Upper lobe of left lung (tissue), 6 donors: ENCODE measurements around the gene SOX9. TPM values are rescaled to one million over a fixed set of nuclear protein-coding genes. Genes with fewer than 3 reads are reported as not detected.

Experiments used
- ATAC-seq, 2 donors: fragments of 200-7000 bp; cut with Tn5 transposase; one replicate each; pipeline ENCODE4 v1.9.1; 2022; ENCODE audit warnings: mild to moderate bottlenecking in 2 of 2, moderate library complexity in 2 of 2; ENCODE audit not compliant: low FRiP score in 2 of 2
- DNase-seq, 2 donors: peaks; one replicate each; pipeline ENCODE4 v3.0.0-alpha.2; 2019 to 2020
- H3K27ac ChIP-seq, 4 donors: fragments of 200-600 bp; sonication (generic); one replicate each; pipeline ENCODE4 v1.5.1; 2016 to 2019
- H3K27me3 ChIP-seq, 4 donors: fragments of 200-600 bp; sonication (generic); one replicate each; pipeline ENCODE4 v1.5.1; 2017 to 2019
- H3K36me3 ChIP-seq, 4 donors: fragments of 200-600 bp; sonication (generic); one replicate each; pipeline ENCODE4 v1.5.1; 2016 to 2019
- H3K4me1 ChIP-seq, 4 donors: fragments of 200-600 bp; sonication (generic); one replicate each; pipeline ENCODE4 v1.5.1; 2018 to 2019
- H3K4me3 ChIP-seq, 4 donors: fragments of 200-600 bp; sonication (generic); one replicate each; pipeline ENCODE4 v1.5.1; 2017 to 2019; ENCODE audit warnings: mild to moderate bottlenecking in 2 of 4, moderate library complexity in 1 of 4
- H3K9me3 ChIP-seq, 4 donors: fragments of 200-600 bp; sonication (generic); one replicate each; pipeline ENCODE4 v1.5.1; 2018 to 2019
- EP300 ChIP-seq, 4 donors: sonication (generic); formaldehyde crosslinking; IDR thresholded peaks; one replicate each; pipeline ENCODE4 v1.5.1; 2017; ENCODE audit warnings: antibody characterized with exemption in 4 of 4, control low read depth in 2 of 4
- POLR2A ChIP-seq, 4 donors: fragments of 450-650 bp; IDR thresholded peaks; one replicate each; pipeline ENCODE4 v1.5.1; 2016 to 2017; ENCODE audit warnings: antibody characterized with exemption in 4 of 4, mild to moderate bottlenecking in 2 of 4
- POLR2AphosphoS5 ChIP-seq, 2 donors: sonication (generic); formaldehyde crosslinking; IDR thresholded peaks; one replicate each; pipeline ENCODE4 v1.5.1; 2017; ENCODE audit warnings: antibody characterized with exemption in 2 of 2
- WGBS, 2 donors: methylation state at CpG; one replicate each; pipeline ENCODE4 v1.1.5; 2017 to 2018; 5-methylcytosine and 5-hydroxymethylcytosine counted together
- total RNA-seq, 6 donors: library from RNA; depleted of rRNA in 4 of 6; stranded (reverse); fragments of >200 nt in 4 of 6; gene quantifications; one replicate each; pipeline versions ENCODE4 v1.1.0 to v1.2.1, GENCODE V29; 2016 to 2021
- TF ChIP-seq, protein P1 (sequence below), 6 experiments: fragments of 450-650 bp in 4 of 6; fragments of 200-600 bp in 2 of 6; sonication (generic) in 2 of 6; IDR thresholded peaks; one replicate each; pipeline ENCODE4 v1.5.1; 2016 to 2019; ENCODE audit warnings: antibody characterized with exemption in 6 of 6
- donor health status: DM: no; HTN: no; CAD: no; lungs with moderate emphysema.
- donor health status: DM: no; HTN: yes; CAD: no; lungs with severe emphysema.

SOX9 gene
- total RNA-seq, 6 donors from 2014 or later, result 3.3 to 10.7 (median 4.3) TPM

DNA sequence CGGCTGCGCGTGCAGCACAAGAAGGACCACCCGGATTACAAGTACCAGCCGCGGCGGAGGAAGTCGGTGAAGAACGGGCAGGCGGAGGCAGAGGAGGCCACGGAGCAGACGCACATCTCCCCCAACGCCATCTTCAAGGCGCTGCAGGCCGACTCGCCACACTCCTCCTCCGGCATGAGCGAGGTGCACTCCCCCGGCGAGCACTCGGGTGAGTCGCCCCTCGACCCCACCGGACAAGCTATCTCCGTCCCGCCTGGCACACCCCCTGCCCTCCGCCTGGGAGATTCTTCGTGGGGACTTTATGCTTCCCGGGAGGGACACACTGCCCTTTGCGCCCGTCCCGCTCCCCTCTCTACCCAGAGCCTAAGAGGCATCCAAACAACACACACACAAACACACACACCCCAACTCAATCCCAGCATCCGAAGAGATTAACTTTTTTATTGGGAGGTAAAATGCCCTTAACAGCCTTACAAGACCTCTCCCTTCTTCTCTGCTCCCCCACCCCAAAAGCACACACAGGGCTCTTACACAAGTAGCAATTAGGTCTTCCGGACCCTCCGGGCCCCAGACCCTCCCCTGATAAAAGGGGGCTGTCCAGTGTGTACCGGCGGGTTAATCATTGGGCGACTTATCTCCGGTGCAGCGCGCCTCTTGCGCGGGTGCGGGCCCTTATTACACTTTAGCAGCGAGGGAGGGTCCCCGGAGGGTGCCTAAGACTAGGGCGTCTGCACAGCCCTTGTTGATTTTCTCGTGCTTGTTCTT is 2.1 kb downstream of the SOX9 start:
- H3K36me3 ChIP-seq, result no peaks in the 10 kb centered on the region
- TF ChIP-seq POLR2AphosphoS5 (IDR thresholded peaks at IDR 0.05) (no peak), POLR2A (IDR thresholded peaks at IDR 0.05) (no peak), EP300 (IDR thresholded peaks at IDR 0.05) (no peak)
- TF ChIP-seq, protein P1, sequence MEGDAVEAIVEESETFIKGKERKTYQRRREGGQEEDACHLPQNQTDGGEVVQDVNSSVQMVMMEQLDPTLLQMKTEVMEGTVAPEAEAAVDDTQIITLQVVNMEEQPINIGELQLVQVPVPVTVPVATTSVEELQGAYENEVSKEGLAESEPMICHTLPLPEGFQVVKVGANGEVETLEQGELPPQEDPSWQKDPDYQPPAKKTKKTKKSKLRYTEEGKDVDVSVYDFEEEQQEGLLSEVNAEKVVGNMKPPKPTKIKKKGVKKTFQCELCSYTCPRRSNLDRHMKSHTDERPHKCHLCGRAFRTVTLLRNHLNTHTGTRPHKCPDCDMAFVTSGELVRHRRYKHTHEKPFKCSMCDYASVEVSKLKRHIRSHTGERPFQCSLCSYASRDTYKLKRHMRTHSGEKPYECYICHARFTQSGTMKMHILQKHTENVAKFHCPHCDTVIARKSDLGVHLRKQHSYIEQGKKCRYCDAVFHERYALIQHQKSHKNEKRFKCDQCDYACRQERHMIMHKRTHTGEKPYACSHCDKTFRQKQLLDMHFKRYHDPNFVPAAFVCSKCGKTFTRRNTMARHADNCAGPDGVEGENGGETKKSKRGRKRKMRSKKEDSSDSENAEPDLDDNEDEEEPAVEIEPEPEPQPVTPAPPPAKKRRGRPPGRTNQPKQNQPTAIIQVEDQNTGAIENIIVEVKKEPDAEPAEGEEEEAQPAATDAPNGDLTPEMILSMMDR (IDR thresholded peaks at IDR 0.05), result no peak
- no peaks in the 10 kb centered on the region for H3K9me3 ChIP-seq
- peaks cover 6 to 47% (median 16%) of the 10 kb centered on the region in 4 donors for H3K4me1 ChIP-seq
- no peak for ATAC-seq
- DNase-seq, result no peak
- H3K27me3 ChIP-seq, result peaks cover 0 to 40% (median 19%) of the 10 kb centered on the region in 4 donors
- H3K4me3 ChIP-seq, result peak overlapping the region in 3 of 4 donors; percentile 49 to 58 (median 51)
- H3K27ac ChIP-seq, result peak overlapping the region in 1 of 4 donors; percentile 63
- WGBS, 2 donors, result 13 to 14% methylated on average over 8 to 33 of the region's 48 CpGs

- WGBS, 2 donors, result 59 to 71% methylated on average over 29 to 43 of the region's 75 CpGs
- Histone ChIP-seq H3K27ac (no peak overlapping the region), H3K4me3 (peak overlapping the region in 1 of 4 donors; percentile 51), H3K4me1 (peaks cover 0 to 39% (median 10%) of the 10 kb centered on the region in 4 donors), H3K9me3 (no peaks in the 10 kb centered on the region), H3K27me3 (peaks cover 0 to 31% (median 16%) of the 10 kb centered on the region in 4 donors), H3K36me3 (no peaks in the 10 kb centered on the region)
- peak in 1 of 2 donors; percentile 85 for DNase-seq
- ATAC-seq, result no peak
- TF ChIP-seq, protein P1 (IDR thresholded peaks at IDR 0.05), result no peak
- TF ChIP-seq POLR2A (IDR thresholded peaks at IDR 0.05), result no peak
- no peak for TF ChIP-seq POLR2AphosphoS5 (IDR thresholded peaks at IDR 0.05)
These were observed 3.0 kb downstream of the SOX9 start for GRCh38 chr17:72123530-72124437.

GRCh38 chr17:72124438-72124775 is 3.6 kb downstream of the SOX9 start:
- no peak overlapping the region for H3K4me3 ChIP-seq
- H3K27me3 ChIP-seq, result peaks cover 0 to 31% (median 14%) of the 10 kb centered on the region in 4 donors
- 86 to 87% methylated on average over 7 of the region's 7 CpGs for WGBS, 2 donors
- no peak for ATAC-seq
- no peak overlapping the region for H3K27ac ChIP-seq
- no peak for TF ChIP-seq EP300 (IDR thresholded peaks at IDR 0.05)
- TF ChIP-seq POLR2AphosphoS5 (IDR thresholded peaks at IDR 0.05), result no peak
- TF ChIP-seq, protein P1 (IDR thresholded peaks at IDR 0.05), result no peak
- no peak for TF ChIP-seq POLR2A (IDR thresholded peaks at IDR 0.05)
- H3K36me3 ChIP-seq, result no peaks in the 10 kb centered on the region
- peaks cover 0 to 37% (median 10%) of the 10 kb centered on the region in 4 donors for H3K4me1 ChIP-seq
- H3K9me3 ChIP-seq, result no peaks in the 10 kb centered on the region
- no peak for DNase-seq

GRCh38 chr17:72125226-72125651 is 4.4 kb downstream of the SOX9 start:
- no peak overlapping the region for H3K27ac ChIP-seq
- H3K9me3 ChIP-seq, result no peaks in the 10 kb centered on the region
- DNase-seq, result no peak
- H3K4me3 ChIP-seq, result no peak overlapping the region
- 63 to 76% methylated on average over 4 of the region's 4 CpGs for WGBS, 2 donors
- H3K27me3 ChIP-seq, result peaks cover 0 to 25% (median 11%) of the 10 kb centered on the region in 4 donors
- no peak for TF ChIP-seq EP300 (IDR thresholded peaks at IDR 0.05)
- no peak for TF ChIP-seq POLR2A (IDR thresholded peaks at IDR 0.05)
- TF ChIP-seq POLR2AphosphoS5 (IDR thresholded peaks at IDR 0.05), result no peak
- TF ChIP-seq, protein P1 (IDR thresholded peaks at IDR 0.05), result no peak
- H3K36me3 ChIP-seq, result no peaks in the 10 kb centered on the region
- H3K4me1 ChIP-seq, result peaks cover 0 to 33% (median 7%) of the 10 kb centered on the region in 4 donors
- no peak for ATAC-seq
